ENCODE results near the gene DDX25. TPM values are rescaled to one million over a fixed set of nuclear protein-coding genes. Genes with fewer than 3 reads are reported as not detected.

Gene DDX25
- total and polyA plus RNA-seq, 2 of the 8 experiments (the other 6 are each of a cell fraction or from before 2014, with no cell fraction given), result 17.6 to 17.9 TPM

DNA sequence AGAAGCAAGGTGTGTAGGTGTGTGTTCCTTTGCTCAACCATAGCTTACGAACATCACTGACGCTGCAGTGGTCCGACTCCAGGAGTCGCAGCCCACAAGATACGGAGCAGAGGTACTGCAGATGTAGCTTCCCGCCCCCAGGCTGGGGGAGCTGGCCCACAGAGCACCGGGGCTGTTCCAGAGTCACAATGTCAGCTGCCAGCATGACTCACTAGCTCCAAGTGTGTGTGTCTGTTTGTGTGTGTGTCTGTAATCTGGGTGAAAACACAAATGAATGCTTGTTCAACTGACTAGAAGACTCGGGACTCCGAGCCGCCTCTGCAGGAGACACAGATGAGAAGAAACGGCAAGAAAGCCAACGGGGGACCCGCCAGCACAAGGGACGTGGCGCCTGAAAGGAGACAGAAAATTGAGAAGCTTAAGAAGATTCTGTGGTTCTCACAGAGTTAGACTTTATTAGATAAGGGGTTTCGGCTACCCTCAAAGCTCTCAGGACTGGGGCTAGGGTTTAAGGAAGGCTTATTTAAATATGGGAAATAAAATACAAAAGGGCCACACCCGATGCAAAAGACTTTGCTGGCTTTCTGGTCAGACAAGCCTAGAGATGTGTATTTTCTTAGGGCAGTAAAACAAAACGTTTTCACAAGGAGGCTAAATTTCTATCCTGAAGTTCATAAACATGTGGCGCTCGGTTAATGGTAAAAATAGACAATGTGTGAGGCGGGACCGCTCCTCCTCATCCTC, 52.3 kb downstream of the DDX25 start:
- no peak overlapping the region for H3K4me3 ChIP-seq (ENCODE audit: extremely low read depth in 1 of 4, insufficient read depth in 2 of 4, low read depth in 3 of 4, low read length in 4 of 4)
- H3K23ac ChIP-seq (ENCODE audit: insufficient read length), result no peak overlapping the region
- H4K91ac ChIP-seq (replicated peaks; ENCODE audit: insufficient read length, low read length), result no peak overlapping the region
- H2AK5ac ChIP-seq (ENCODE audit: low read depth, low read length), result no peak overlapping the region
- H3K4me1 ChIP-seq (replicated peaks in 1 of 4; ENCODE audit: control insufficient read depth in 3 of 4, insufficient read depth in 4 of 4, low read length in 3 of 4), result peaks cover 0 to 2% (median 0%) of the 10 kb centered on the region in 4 experiments; a peak in 2 of 7 replicates
- TF ChIP-seq NANOG (IDR thresholded peaks at IDR 0.05; ENCODE audit: insufficient read depth, low read depth, low read length, poor library complexity, severe bottlenecking) (no peak), EP300 (IDR thresholded peaks at IDR 0.05; ENCODE audit: borderline replicate concordance in 1 of 2, low read depth in 2 of 2, low read length in 2 of 2) (no peak), SIX5 (IDR thresholded peaks at IDR 0.05; ENCODE audit: low read depth, low read length) (no peak)
- H4K8ac ChIP-seq (ENCODE audit: extremely low read depth, insufficient read depth, low read length), result 0 out of 2 replicates have a peak overlapping the region, but pooled peaks have one; percentile 48
- H3K4ac ChIP-seq (replicated peaks; ENCODE audit: insufficient read length, low read depth, low read length), result no peak overlapping the region
- H3K18ac ChIP-seq (ENCODE audit: extremely low read depth, low read length), result no peak overlapping the region
- H2BK5ac ChIP-seq (ENCODE audit: low read depth, low read length), result no peak overlapping the region
- no peak overlapping the region for H3K9ac ChIP-seq (replicated peaks in 1 of 4; ENCODE audit: extremely low read depth in 1 of 4, low read depth in 3 of 4, low read length in 3 of 4)
- peaks cover 0 to 10% (median 4%) of the 10 kb centered on the region in 4 experiments; a peak in 4 of 8 replicates for H3K36me3 ChIP-seq (ENCODE audit: control insufficient read depth in 2 of 4, insufficient read depth in 4 of 4, low read length in 3 of 4)
- no peak overlapping the region for H3K4me2 ChIP-seq (ENCODE audit: insufficient read depth in 1 of 2, low read depth in 2 of 2, low read length in 2 of 2)
- H3K56ac ChIP-seq (replicated peaks; ENCODE audit: insufficient read length, low read depth, low read length), result no peak overlapping the region
- ChIA-PET POLR2A (ENCODE audit: partially characterized antibody) (interaction anchor here (0.9 kb wide), 1 partner anchor 9 kb away, joined by 3 read pairs; no protein-coding TSS in a partner anchor), CTCF (ENCODE audit: partially characterized antibody) (interaction anchor here (0.9 to 9.1 kb wide), 13 partner anchors 9 to 248 kb away, joined by 3 to 65 read pairs (median 4); partner anchors contain the start of gene VSIG10L2)
- H4K5ac ChIP-seq (ENCODE audit: insufficient read length, low read depth, low read length), result no peak overlapping the region
- no peaks in the 10 kb centered on the region for H3K79me2 ChIP-seq (ENCODE audit: control insufficient read depth in 1 of 2, insufficient read depth in 2 of 2, low read length in 2 of 2)
- 89% methylated on average over 20 of the region's 22 CpGs; no CpG with 5 or more reads in 1 of the 2 experiments for WGBS, 2 experiments (ENCODE audit: extremely low coverage in 1 of 2, insufficient coverage in 1 of 2, insufficient read length in 1 of 2, insufficient replicate concordance in 2 of 2, low coverage in 1 of 2, low lambda C conversion rate in 2 of 2, missing lambda C conversion rate in 1 of 2)
- no peaks in the 10 kb centered on the region for H4K20me1 ChIP-seq (replicated peaks in 1 of 2; ENCODE audit: control insufficient read depth in 1 of 2, insufficient read depth in 2 of 2, low read length in 2 of 2)
- no peaks in the 10 kb centered on the region for H3K79me1 ChIP-seq (ENCODE audit: low read depth, low read length)
- H2AFZ ChIP-seq (ENCODE audit: low read length), result no peak overlapping the region
- no peak overlapping the region for H2BK20ac ChIP-seq (ENCODE audit: low read length)
- H3K27ac ChIP-seq (ENCODE audit: low read depth, low read length), result no peak overlapping the region
- H2BK15ac ChIP-seq (ENCODE audit: low read length), result no peak overlapping the region
- H3K27me3 ChIP-seq (replicated peaks in 1 of 4; ENCODE audit: control insufficient read depth in 3 of 4, extremely low read depth in 1 of 4, insufficient read depth in 3 of 4, low read length in 3 of 4), result no peaks in the 10 kb centered on the region
- H2BK120ac ChIP-seq (replicated peaks; ENCODE audit: low read depth, low read length), result no peak overlapping the region
- H3K9me3 ChIP-seq (ENCODE audit: insufficient read depth in 2 of 2, low read depth in 1 of 2, low read length in 1 of 2), result no peaks in the 10 kb centered on the region
- FAIRE-seq, result no peak
- no peak for DNase-seq (ENCODE audit: low read depth in 1 of 2, low spot score in 2 of 2)
- H3K23me2 ChIP-seq (ENCODE audit: low read depth, low read length), result no peaks in the 10 kb centered on the region
- H3K14ac ChIP-seq (ENCODE audit: insufficient read length), result no peak overlapping the region
- no peak overlapping the region for H2BK12ac ChIP-seq (ENCODE audit: low read depth, low read length)
